GM12878 (cell line): ENCODE data around the gene PIWIL4.

Experiments used
- CBFB ChIP-seq: IDR thresholded peaks from 2 replicates; pipeline ENCODE4 v1.6.1; 2016; ENCODE audit warnings: antibody characterized with exemption, low read depth
- SRF ChIP-seq, 2 experiments: IDR thresholded peaks; 2 replicates each; pipeline ENCODE4 v1.6.1; 2011; ENCODE audit warnings: low read depth in 2 of 2, low read length in 2 of 2, mild to moderate bottlenecking in 1 of 2, moderate library complexity in 1 of 2
- TF ChIP-seq, protein P1 (sequence below), 3 experiments: IDR thresholded peaks in 2 of 3; conservative IDR thresholded peaks in 1 of 3; 2 replicates each; pipeline ENCODE4 v1.5.1; 2011; ENCODE audit warnings: low read depth in 3 of 3, low read length in 3 of 3, mild to moderate bottlenecking in 3 of 3, control low read depth in 2 of 3, moderate library complexity in 2 of 3, inconsistent platforms in 1 of 3, mixed read lengths in 1 of 3; ENCODE audit not compliant: control insufficient read depth in 2 of 3, insufficient read depth in 1 of 3; ENCODE audit errors: extremely low read depth in 1 of 3

DNA sequence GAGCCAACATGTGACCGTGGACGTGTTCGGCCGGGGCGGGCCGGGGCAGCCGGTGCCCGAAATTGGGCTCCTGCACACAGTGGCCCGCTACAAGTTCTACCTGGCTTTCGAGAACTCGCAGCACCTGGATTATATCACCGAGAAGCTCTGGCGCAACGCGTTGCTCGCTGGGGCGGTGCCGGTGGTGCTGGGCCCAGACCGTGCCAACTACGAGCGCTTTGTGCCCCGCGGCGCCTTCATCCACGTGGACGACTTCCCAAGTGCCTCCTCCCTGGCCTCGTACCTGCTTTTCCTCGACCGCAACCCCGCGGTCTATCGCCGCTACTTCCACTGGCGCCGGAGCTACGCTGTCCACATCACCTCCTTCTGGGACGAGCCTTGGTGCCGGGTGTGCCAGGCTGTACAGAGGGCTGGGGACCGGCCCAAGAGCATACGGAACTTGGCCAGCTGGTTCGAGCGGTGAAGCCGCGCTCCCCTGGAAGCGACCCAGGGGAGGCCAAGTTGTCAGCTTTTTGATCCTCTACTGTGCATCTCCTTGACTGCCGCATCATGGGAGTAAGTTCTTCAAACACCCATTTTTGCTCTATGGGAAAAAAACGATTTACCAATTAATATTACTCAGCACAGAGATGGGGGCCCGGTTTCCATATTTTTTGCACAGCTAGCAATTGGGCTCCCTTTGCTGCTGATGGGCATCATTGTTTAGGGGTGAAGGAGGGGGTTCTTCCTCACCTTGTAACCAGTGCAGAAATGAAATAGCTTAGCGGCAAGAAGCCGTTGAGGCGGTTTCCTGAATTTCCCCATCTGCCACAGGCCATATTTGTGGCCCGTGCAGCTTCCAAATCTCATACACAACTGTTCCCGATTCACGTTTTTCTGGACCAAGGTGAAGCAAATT, 21.7 kb upstream of the PIWIL4 start:
- TF ChIP-seq, protein P1, sequence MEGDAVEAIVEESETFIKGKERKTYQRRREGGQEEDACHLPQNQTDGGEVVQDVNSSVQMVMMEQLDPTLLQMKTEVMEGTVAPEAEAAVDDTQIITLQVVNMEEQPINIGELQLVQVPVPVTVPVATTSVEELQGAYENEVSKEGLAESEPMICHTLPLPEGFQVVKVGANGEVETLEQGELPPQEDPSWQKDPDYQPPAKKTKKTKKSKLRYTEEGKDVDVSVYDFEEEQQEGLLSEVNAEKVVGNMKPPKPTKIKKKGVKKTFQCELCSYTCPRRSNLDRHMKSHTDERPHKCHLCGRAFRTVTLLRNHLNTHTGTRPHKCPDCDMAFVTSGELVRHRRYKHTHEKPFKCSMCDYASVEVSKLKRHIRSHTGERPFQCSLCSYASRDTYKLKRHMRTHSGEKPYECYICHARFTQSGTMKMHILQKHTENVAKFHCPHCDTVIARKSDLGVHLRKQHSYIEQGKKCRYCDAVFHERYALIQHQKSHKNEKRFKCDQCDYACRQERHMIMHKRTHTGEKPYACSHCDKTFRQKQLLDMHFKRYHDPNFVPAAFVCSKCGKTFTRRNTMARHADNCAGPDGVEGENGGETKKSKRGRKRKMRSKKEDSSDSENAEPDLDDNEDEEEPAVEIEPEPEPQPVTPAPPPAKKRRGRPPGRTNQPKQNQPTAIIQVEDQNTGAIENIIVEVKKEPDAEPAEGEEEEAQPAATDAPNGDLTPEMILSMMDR (IDR thresholded peaks at IDR 0.05 in 2 of 3, conservative IDR thresholded peaks at IDR 0.05 in 1 of 3; ENCODE audit: control insufficient read depth in 2 of 3, extremely low read depth in 1 of 3, insufficient read depth in 1 of 3, low read depth in 3 of 3, low read length in 3 of 3) = no peak
- TF ChIP-seq SRF (IDR thresholded peaks at IDR 0.05; ENCODE audit: low read depth in 2 of 2, low read length in 2 of 2) (no peak), CBFB (no peak)
